ENCODE measurements around the gene IGSF3.

IGSF3 gene

GRCh38 chr1:116686723-116687352, 19.3 kb upstream of the IGSF3 start:
- DNase-seq (ENCODE audit: low read depth) = no peak

- DNase-seq (ENCODE audit: low read depth) = no peak
Measured at GRCh38 chr1:116686175-116686574, 18.6 kb upstream of the IGSF3 start.

DNA sequence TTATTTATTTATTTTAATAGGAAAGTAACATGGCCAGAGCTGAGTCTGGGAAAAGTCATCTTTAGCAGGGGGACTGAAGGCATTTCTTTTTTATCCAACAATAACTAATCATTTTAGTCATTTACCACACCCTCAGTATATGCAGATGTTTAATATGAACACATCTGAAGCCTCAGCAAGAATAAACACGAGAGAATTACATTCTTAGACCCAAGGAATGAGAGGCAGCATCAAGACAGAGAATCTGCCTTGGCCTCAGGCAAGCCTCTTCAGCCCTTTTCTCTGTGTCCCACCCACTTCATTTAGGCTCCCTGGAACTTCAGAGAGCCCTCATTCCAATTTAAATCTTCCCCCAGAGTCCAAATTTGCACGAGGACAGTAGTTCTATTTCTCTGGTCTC, 17.0 kb upstream of the IGSF3 start:
- no peak for DNase-seq (ENCODE audit: low read depth)

GRCh38 chr1:116682641-116683221, 15.2 kb upstream of the IGSF3 start:
- no peak for DNase-seq (ENCODE audit: low read depth)

DNA sequence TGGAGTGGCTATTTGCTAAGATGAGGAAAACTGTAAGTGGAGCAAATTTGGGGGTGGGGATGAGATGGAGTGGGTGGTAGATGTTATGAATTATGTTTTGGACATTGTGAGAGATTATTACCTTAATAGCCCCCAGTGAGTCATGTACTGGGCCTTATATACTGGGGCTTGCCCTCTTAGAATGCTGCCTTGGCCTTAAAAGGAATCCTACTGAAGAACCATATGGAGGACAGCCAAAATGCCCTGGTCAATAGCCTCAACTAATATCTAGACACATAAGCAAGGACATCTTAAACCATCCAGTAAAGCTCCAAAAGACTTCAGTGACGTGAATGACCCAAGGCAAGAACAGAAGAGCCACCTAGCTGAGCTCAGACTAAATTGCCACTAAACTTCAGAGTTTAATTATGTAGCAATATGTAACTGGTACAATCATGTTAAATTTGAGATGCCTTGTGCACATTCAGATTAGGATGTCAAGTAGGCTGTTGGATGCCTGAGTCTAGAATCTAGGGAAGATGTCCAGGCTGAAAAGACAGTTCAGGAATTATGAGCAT, 13.9 kb upstream of the IGSF3 start:
- no peak for DNase-seq (ENCODE audit: low read depth)

DNA sequence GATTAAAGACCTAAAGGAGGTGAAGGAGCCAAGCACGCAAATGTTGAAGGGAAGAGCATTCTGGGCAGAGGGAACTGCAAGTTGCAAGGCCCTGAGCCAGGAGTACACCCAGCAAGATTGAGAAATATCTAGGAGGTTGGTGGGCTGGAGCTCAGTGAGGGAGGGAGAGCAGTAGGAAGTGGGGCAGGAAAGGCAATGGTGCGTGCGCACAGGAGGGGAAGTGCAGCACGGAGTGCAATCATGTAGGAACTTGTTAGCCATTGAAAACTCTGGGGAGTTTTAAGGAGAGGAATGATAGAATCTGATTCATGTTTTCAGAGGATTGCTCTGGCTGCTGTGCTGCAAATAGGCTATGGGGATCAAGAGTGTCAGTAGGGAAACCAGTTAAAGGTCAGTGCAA, 13.2 kb upstream of the IGSF3 start:
- DNase-seq (ENCODE audit: low read depth) = no peak

DNA sequence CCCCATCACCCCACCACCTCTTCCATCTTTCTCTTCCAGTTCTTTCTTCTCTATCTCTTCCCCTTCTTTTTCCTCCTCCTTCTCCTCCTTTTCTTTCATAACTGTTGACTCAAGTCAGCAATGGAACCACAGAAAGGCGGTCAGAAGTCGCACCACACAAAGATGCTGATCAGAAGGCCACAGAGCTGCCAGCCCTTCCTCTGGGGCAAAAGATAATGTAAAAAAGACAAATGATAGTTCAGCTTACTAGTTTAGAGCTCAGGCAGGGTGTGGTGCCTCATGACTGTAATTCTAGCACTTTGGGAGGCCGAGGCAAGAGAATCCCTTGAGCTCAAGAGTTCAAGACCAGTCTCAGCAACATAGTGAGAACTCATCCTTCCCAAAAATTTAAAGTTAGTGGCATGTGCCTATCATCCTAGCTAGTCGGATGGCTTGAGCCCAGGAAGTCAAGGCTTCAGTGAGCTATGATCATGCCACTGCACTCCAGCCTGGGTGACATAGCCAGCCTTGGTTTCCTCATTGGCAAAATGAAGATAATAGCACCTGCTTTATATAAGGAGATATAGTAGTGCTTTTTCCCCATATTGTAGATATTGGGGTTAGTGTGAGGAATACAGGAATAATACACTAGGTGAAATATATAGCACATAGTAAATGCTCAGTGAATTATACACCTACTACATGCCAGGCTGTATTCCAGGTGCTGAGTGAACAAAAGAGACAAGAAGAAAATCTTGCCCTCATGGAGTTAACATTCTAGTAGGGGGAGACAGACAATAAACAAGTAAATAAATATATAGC, 12.5 kb upstream of the IGSF3 start:
- DNase-seq (ENCODE audit: low read depth) = no peak

DNA sequence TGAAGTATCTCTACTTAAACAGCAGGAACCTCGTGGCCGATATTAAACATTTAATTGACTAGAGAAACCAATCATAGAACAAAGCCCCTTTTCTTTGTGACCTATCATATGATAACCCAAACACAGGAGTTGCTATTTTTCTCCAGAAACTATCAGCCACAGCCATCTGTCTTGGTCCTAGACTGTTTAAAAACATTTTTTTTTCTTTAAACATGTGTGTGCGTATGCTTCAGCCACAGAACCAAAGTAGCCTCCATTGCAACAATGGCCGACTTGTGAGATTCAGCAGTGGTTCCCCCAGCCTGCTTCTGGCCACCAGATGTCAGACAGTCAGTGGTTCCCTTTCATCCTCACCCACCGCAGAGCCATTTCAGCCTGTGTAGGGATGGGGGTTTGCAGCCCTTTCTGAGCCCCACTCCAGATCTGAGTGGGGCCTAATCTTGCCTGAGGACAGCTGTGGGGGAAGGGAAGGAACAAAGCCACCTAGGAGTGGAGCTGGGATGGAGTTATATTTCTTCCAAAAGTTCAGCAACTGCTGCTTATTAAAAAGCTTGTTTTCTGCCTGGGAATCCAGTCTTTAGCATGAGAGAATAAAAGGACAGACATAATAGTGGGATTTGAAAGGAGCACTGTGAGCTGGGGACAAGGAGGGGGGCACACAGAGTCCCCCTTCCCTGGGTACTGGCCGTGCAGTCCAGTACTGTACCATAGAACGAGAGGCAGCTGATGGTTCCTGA, 11.7 kb upstream of the IGSF3 start:
- DNase-seq (ENCODE audit: low read depth) = no peak

DNA sequence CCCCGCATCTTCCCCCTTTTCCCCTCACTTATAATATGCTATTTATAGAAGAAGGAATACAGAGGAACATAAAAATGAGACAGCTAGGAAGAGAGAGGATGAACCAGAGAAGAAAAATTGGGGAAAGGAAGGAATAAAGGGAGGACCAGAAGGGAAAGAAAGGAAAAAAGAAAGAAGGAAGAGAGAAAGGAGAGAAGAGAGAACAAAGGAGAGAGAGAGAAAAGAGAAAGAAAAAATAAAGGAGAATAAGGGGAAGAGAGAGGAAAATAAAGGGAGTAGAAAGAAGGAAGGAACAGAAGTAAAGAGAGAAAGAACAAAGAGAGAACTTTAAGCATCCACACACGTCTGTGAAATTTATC, 11.2 kb upstream of the IGSF3 start:
- DNase-seq (ENCODE audit: low read depth) = no peak

DNA sequence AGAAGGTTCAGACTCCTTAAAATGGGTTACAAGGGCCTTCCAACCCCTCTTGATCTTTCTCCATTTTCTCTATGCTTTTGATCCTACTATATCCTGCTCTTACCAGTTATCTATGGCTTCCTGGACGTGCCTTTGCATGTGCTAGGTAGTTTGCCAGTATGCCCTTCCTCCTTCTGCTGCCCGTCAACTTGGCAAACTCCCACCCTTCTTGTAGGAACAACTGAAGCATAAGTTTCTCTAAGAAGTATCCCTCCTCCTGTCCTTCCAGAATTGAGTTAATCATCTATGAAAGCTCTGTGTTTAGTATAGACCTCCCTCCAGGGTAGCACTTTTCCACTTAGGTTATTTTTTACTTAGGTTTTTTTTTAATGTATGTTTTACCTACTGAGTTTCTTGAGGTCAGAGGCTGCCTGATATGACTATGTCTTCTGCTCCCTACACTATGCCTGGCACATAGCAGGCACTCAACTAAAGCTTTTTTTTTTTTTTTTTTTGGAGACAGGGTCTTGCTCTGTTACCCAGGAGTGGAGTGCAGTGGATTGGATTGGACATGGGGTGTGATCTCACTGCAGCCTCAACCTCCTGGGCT, 10.0 kb upstream of the IGSF3 start:
- DNase-seq (ENCODE audit: low read depth) = no peak

GRCh38 chr1:116676291-116676690, 8.8 kb upstream of the IGSF3 start:
- DNase-seq (ENCODE audit: low read depth) = no peak

- no peak for DNase-seq (ENCODE audit: low read depth)
Measured at GRCh38 chr1:116674751-116675150, 7.2 kb upstream of the IGSF3 start.

GRCh38 chr1:116674011-116674531, 6.5 kb upstream of the IGSF3 start:
- no peak for DNase-seq (ENCODE audit: low read depth)

DNA sequence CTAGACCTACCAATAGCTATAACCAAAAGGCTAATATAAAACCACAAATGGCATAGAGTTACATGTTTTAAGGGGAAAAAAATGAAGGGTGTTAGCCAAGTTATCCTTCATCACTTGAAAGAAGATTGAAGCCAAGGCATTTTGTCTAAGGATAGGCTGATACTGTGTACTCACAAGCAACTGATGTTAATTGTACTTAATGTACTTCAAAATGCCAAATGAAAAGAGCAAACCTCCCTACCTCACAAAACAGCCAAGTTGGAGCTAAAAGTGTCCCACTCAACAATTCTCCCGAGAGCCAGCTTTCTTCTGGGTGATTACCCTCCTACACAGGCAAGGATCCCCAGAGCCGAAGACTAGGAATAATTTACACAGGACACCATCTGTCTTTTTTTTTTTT, 4.4 kb upstream of the IGSF3 start:
- DNase-seq (ENCODE audit: low read depth) = no peak

- no peak for DNase-seq (ENCODE audit: low read depth)
Measured at GRCh38 chr1:116671072-116671760, 3.7 kb upstream of the IGSF3 start.

DNA sequence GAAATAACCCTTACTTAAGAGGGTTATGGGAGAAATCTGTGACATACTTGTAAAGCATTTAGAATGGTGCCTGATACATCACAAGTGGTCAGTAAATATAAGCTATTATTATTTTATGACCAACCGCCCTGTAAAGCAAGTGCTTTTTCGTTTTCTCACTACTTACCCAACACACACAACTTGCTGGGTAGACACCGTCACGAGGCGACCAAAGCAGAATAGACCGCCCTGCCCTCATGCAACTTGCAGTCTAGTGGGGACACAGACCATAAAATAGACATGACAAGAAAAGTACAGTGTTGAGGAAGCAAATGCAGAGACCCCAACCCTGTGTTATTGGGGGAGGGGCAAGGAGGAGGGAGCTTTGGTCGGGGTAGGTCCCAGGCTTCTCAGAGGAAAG, 744 bp upstream of the IGSF3 start:
- DNase-seq (ENCODE audit: low read depth) = no peak

DNA sequence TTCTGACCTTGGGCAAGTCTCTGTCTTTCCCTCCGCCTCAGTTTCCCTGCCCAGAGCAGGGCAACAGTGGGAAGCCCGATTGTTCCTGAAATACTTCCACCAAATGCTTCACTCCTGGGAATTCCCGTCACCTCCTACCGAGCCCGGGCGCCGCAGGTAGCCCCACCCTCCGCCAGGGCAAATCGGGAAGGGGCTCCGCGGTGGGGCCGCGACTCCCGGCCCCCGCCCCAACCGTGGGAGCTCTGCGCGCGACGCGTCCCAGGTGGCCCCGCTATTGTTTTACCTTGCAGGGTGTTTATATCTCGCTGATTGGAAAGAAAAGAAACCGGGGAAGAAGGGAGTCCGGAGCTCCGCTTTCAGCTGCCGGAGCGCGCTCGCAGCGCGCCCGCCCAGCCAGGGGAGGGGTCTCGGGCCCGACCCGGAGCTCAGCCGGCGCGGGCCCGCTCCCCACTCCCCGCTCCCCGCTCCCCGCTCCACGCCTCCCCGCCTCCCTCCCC, 407 bp downstream of the IGSF3 start:
- DNase-seq (ENCODE audit: low read depth) = no peak

DNA sequence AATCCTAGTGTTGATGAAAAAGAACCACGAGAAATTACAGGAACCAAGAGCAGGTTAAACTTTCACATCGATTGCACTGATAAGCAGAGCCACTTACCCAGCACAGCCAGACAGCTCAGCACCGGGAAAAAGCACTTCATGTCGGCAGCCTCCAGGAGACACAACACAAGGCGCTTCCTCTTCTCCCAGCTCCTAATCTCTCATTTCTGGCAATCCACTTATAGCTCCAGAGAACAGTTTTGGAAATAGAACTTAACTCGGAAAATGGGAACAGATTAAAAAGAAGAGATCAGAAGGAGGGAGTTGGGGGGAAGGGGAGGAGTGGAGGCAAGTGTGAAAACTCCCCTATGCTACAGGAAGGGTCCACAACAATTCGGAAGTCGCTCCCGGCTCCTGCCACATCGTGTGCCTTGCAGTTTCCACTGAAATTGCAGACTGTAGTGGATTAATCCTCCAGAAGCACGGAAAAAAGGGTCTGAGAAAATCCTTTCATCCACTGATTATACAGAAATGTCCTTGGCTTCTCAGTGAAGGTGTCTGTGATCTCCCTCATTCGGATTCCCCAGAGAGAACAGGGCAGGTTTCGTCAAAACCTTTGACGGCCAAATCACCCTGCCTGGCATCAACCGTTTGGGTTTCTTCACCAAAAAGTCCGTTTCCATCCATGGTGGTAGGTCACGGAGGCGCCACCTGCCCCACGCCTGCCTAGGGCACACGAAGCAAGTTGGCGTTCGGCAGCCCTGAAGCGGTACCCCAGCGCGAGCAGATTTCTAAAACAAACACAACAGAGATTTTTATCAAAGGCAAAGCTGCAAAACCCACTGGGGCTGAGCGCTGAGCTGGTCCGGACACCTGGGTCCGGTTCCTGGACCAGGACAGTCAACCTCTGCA, 1.1 kb downstream of the IGSF3 start:
- no peak for DNase-seq (ENCODE audit: low read depth)

DNA sequence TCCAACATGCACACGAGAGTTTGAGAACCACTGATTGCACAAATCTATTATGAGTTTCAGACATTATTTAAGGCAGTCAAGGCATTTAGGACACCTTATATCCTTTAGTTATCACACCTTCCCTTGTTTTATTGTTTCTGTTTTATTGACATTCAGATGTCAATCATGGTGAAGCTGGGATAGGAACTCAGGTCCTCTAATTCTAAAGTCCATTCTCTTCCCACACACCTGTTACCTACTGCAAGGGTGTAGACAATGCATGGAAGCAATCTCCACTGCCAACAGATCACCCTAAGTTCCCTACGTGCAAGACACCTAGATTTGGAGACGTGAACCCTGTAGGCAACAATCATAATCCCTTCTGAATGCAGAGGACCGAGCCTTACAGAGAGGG, 2.6 kb downstream of the IGSF3 start:
- DNase-seq (ENCODE audit: low read depth) = no peak

GRCh38 chr1:116664366-116664977, 3.1 kb downstream of the IGSF3 start:
- DNase-seq (ENCODE audit: low read depth) = no peak
